ENCODE measurements around the gene LSM3. TPM values are rescaled to one million over a fixed set of nuclear protein-coding genes. Genes with fewer than 3 reads are reported as not detected.

Gene LSM3
- total and polyA plus RNA-seq, 7 donors = 11.1 to 20.2 (median 14.1) TPM

GRCh38 chr3:14141144-14141543 is 37.5 kb upstream of the LSM3 start:
- no peaks in the 10 kb centered on the region for H3K9me3 ChIP-seq
- intact Hi-C loops (cut with DNase I) = loop anchor here in 1 of 2 donors (5.0 kb wide), 1 partner anchor 36 kb away; the partner anchor contains the start of genes LSM3 and XPC
- no peak for DNase-seq
- H3K27me3 ChIP-seq (ENCODE audit: insufficient read depth in 3 of 3, low read length in 2 of 3) = no peaks in the 10 kb centered on the region
- peak overlapping the region; percentile 46 for H3K27ac ChIP-seq
- peak in 2 of 4 donors; percentile 19 to 28 for ATAC-seq
- TF ChIP-seq CTCF (IDR thresholded peaks at IDR 0.05) = no peak
- 31 to 76% (median 60%) methylated on average over 2 of the region's 2 CpGs for WGBS, 3 donors
- H3K4me3 ChIP-seq = no peak overlapping the region
- peaks cover 52% of the 10 kb centered on the region for H3K4me1 ChIP-seq
- H3K36me3 ChIP-seq (ENCODE audit: insufficient read depth in 1 of 2, low read depth in 1 of 2) = peaks cover 0 to 80% of the 10 kb centered on the region in 2 donors

- H3K27ac ChIP-seq = peak overlapping the region; percentile 46
- TF ChIP-seq CTCF (IDR thresholded peaks at IDR 0.05) = no peak
- DNase-seq (no peak), ATAC-seq (no peak)
- H3K4me1 ChIP-seq = peaks cover 46% of the 10 kb centered on the region
- no peak overlapping the region for H3K4me3 ChIP-seq
- H3K9me3 ChIP-seq = no peaks in the 10 kb centered on the region
- intact Hi-C loops (cut with DNase I) = loop anchor here in 1 of 2 donors (5.0 kb wide), 1 partner anchor 36 kb away; the partner anchor contains the start of genes LSM3 and XPC
- WGBS, 3 donors = 78 to 85% (median 82%) methylated on average over 19 of the region's 19 CpGs
- H3K27me3 ChIP-seq (ENCODE audit: insufficient read depth in 3 of 3, low read length in 2 of 3) = no peaks in the 10 kb centered on the region
- peaks cover 0 to 80% of the 10 kb centered on the region in 2 donors for H3K36me3 ChIP-seq (ENCODE audit: insufficient read depth in 1 of 2, low read depth in 1 of 2)
Measured at GRCh38 chr3:14141602-14142341, 36.8 kb upstream of the LSM3 start.

- Histone ChIP-seq H3K4me3 (no peak overlapping the region), H3K27ac (peak overlapping the region; percentile 79), H3K27me3 (ENCODE audit: insufficient read depth in 3 of 3, low read length in 2 of 3) (no peaks in the 10 kb centered on the region), H3K4me1 (peaks cover 39% of the 10 kb centered on the region), H3K9me3 (no peaks in the 10 kb centered on the region), H3K36me3 (ENCODE audit: insufficient read depth in 1 of 2, low read depth in 1 of 2) (peaks cover 0 to 81% of the 10 kb centered on the region in 2 donors)
- intact Hi-C loops (cut with DNase I) = loop anchor here in 1 of 2 donors (5.0 kb wide), 1 partner anchor 35 kb away; the partner anchor contains the start of genes LSM3 and XPC
- ATAC-seq (no peak), DNase-seq (no peak)
- TF ChIP-seq CTCF (IDR thresholded peaks at IDR 0.05) = no peak
- 82 to 89% (median 86%) methylated on average over 8 of the region's 8 CpGs for WGBS, 3 donors
Measured at GRCh38 chr3:14142567-14143270, 35.9 kb upstream of the LSM3 start.

DNA sequence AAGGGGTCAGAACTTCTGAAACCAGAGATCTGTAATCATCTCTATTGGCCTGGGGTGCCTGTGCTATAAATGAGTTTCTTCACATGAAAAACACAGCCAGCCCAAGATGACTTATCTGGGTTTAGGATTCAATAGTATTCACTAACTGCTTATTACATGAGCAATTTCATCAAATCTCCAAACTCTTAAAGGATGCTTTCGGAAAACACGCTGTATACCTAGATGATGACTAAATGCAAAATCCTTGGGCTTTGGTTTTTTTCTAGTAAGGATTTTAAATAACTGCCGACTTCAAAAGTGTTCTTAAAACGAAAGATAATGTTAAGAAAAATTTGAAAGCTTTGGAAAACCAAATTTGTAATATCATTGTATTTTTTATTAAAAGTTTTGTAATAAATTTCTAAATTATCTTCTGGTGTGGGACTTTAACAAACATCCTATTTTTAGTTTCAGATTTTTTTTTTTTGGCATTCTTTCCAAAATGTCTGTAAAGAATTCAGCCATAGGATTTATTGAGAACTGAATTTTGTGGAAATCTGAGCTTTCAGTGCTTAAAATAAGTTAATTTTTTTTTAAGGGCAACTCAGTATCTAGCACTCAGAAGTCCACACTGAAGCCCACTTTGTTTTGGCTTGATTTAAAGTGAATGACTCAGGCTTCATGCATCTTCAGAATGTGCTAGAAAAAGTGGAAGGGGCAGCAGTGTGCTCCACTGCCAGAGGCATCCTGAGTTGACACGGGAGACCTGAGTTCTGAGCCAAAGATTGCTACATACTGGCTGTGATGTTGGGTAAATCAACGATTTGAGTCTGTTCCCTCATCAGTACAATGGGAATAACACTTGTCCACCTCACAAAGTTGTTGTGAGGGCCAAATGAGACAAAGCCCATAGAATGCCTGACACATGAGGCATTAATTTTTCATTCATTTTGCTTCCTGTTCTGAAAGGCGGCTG is 35.1 kb upstream of the LSM3 start:
- Histone ChIP-seq H3K4me1 (peaks cover 33% of the 10 kb centered on the region), H3K36me3 (ENCODE audit: insufficient read depth in 1 of 2, low read depth in 1 of 2) (peaks cover 0 to 81% of the 10 kb centered on the region in 2 donors), H3K27me3 (ENCODE audit: insufficient read depth in 3 of 3, low read length in 2 of 3) (no peaks in the 10 kb centered on the region), H3K9me3 (no peaks in the 10 kb centered on the region), H3K4me3 (no peak overlapping the region), H3K27ac (peak overlapping the region; percentile 79)
- WGBS, 3 donors = 52 to 56% (median 55%) methylated on average over 7 of the region's 7 CpGs
- no peak for TF ChIP-seq CTCF (IDR thresholded peaks at IDR 0.05)
- intact Hi-C loops (cut with DNase I) = loop anchor here in 1 of 2 donors (5.0 kb wide), 1 partner anchor 34 kb away; the partner anchor contains the start of genes LSM3 and XPC
- peak; percentile 45 to 70 (median 64) for ATAC-seq
- DNase-seq = no peak
